Suprapubic skin (tissue), 4 donors: ENCODE measurements around the gene IFNLR1.

Source experiments
- EP300 ChIP-seq: sonication (generic); formaldehyde crosslinking; IDR thresholded peaks from one replicate; pipeline ENCODE4 v1.6.1; 2017; ENCODE audit warnings: antibody characterized with exemption
- POLR2AphosphoS5 ChIP-seq, 3 donors: sonication (generic); formaldehyde crosslinking; IDR thresholded peaks; one replicate each; pipeline ENCODE4 v1.6.1; 2017; ENCODE audit warnings: antibody characterized with exemption in 3 of 3
- TF ChIP-seq, protein P1 (sequence below), 2 donors: fragments of 200-600 bp in 1 of 2; fragments of 450-650 bp in 1 of 2; sonication (generic) in 1 of 2; IDR thresholded peaks; one replicate each; pipeline ENCODE4 v1.5.1; 2016 to 2019; ENCODE audit warnings: antibody characterized with exemption in 2 of 2, mild to moderate bottlenecking in 1 of 2, moderate library complexity in 1 of 2

DNA sequence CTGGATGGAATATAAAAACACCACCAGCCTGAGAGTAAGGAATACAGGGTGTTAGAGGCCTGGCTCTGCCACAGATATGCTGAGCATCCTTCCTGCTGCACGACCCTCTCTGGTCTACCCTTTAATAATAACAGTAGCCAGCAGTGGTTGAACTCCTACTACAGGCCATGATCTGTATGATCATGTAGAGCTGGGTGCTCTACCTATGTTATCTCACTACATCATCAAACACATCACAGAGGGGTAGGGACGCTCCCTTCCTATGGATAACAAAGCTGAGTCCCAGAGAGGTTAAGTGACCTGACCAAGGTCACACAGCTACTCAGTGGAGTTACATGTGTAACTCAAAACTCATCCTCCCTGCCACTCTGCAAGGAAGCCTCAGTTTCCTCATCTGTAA lies 62.1 kb downstream of the IFNLR1 start:
- TF ChIP-seq, protein P1, sequence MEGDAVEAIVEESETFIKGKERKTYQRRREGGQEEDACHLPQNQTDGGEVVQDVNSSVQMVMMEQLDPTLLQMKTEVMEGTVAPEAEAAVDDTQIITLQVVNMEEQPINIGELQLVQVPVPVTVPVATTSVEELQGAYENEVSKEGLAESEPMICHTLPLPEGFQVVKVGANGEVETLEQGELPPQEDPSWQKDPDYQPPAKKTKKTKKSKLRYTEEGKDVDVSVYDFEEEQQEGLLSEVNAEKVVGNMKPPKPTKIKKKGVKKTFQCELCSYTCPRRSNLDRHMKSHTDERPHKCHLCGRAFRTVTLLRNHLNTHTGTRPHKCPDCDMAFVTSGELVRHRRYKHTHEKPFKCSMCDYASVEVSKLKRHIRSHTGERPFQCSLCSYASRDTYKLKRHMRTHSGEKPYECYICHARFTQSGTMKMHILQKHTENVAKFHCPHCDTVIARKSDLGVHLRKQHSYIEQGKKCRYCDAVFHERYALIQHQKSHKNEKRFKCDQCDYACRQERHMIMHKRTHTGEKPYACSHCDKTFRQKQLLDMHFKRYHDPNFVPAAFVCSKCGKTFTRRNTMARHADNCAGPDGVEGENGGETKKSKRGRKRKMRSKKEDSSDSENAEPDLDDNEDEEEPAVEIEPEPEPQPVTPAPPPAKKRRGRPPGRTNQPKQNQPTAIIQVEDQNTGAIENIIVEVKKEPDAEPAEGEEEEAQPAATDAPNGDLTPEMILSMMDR (IDR thresholded peaks at IDR 0.05): no peak
- TF ChIP-seq EP300: no peak
- TF ChIP-seq POLR2AphosphoS5 (IDR thresholded peaks at IDR 0.05): no peak
